Upper lobe of left lung (tissue), 6 donors: ENCODE results near the gene DPP10. TPM values are rescaled to one million over a fixed set of nuclear protein-coding genes. Genes with fewer than 3 reads are reported as not detected.

Experiments
- ATAC-seq, 2 donors: fragments of 200-7000 bp; cut with Tn5 transposase; one replicate each; pipeline ENCODE4 v1.9.1; 2022; ENCODE audit warnings: mild to moderate bottlenecking in 2 of 2, moderate library complexity in 2 of 2; ENCODE audit not compliant: low FRiP score in 2 of 2
- DNase-seq, 2 donors: peaks; one replicate each; pipeline ENCODE4 v3.0.0-alpha.2; 2019 to 2020
- H3K27ac ChIP-seq, 4 donors: fragments of 200-600 bp; sonication (generic); one replicate each; pipeline ENCODE4 v1.5.1; 2016 to 2019
- H3K27me3 ChIP-seq, 4 donors: fragments of 200-600 bp; sonication (generic); one replicate each; pipeline ENCODE4 v1.5.1; 2017 to 2019
- H3K36me3 ChIP-seq, 4 donors: fragments of 200-600 bp; sonication (generic); one replicate each; pipeline ENCODE4 v1.5.1; 2016 to 2019
- H3K4me1 ChIP-seq, 4 donors: fragments of 200-600 bp; sonication (generic); one replicate each; pipeline ENCODE4 v1.5.1; 2018 to 2019
- H3K4me3 ChIP-seq, 4 donors: fragments of 200-600 bp; sonication (generic); one replicate each; pipeline ENCODE4 v1.5.1; 2017 to 2019; ENCODE audit warnings: mild to moderate bottlenecking in 2 of 4, moderate library complexity in 1 of 4
- H3K9me3 ChIP-seq, 4 donors: fragments of 200-600 bp; sonication (generic); one replicate each; pipeline ENCODE4 v1.5.1; 2018 to 2019
- EP300 ChIP-seq, 4 donors: sonication (generic); formaldehyde crosslinking; IDR thresholded peaks; one replicate each; pipeline ENCODE4 v1.5.1; 2017; ENCODE audit warnings: antibody characterized with exemption in 4 of 4, control low read depth in 2 of 4
- POLR2A ChIP-seq, 4 donors: fragments of 450-650 bp; IDR thresholded peaks; one replicate each; pipeline ENCODE4 v1.5.1; 2016 to 2017; ENCODE audit warnings: antibody characterized with exemption in 4 of 4, mild to moderate bottlenecking in 2 of 4
- POLR2AphosphoS5 ChIP-seq, 2 donors: sonication (generic); formaldehyde crosslinking; IDR thresholded peaks; one replicate each; pipeline ENCODE4 v1.5.1; 2017; ENCODE audit warnings: antibody characterized with exemption in 2 of 2
- WGBS, 2 donors: methylation state at CpG; one replicate each; pipeline ENCODE4 v1.1.5; 2017 to 2018; 5-methylcytosine and 5-hydroxymethylcytosine counted together
- total RNA-seq, 6 donors: library from RNA; depleted of rRNA in 4 of 6; stranded (reverse); fragments of >200 nt in 4 of 6; gene quantifications; one replicate each; pipeline versions ENCODE4 v1.1.0 to v1.2.1, GENCODE V29; 2016 to 2021
- TF ChIP-seq, protein P1 (sequence below), 6 experiments: fragments of 450-650 bp in 4 of 6; fragments of 200-600 bp in 2 of 6; sonication (generic) in 2 of 6; IDR thresholded peaks; one replicate each; pipeline ENCODE4 v1.5.1; 2016 to 2019; ENCODE audit warnings: antibody characterized with exemption in 6 of 6
- donor health status: DM: no; HTN: no; CAD: no; lungs with moderate emphysema.
- donor health status: DM: no; HTN: yes; CAD: no; lungs with severe emphysema.

DPP10 gene
- total RNA-seq, 6 donors from 2014 or later = 0.46 to 1.7 (median 0.77) TPM; not detected in 2

DNA sequence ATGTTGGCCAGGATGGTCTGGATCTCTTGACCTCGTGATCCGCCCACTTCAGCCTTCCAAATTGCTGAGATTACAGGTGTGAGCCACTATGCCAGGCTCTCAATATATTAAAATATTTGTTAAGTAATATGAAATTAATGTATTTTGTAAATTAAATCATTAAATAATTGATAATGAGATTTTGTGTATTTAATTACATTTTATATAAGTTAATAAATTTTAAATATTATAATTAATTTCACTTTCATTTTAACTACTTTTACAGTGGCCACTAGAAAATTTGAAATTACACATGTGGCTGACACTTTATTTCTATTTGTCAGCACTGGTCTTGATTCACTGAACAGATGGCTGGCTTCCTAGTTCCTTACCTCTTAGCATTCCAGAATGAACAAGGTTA, 102.6 kb downstream of the DPP10 start:
- no peaks in the 10 kb centered on the region for H3K27me3 ChIP-seq
- no peak for TF ChIP-seq POLR2AphosphoS5 (IDR thresholded peaks at IDR 0.05)
- no peak for TF ChIP-seq POLR2A (IDR thresholded peaks at IDR 0.05)
- TF ChIP-seq, protein P1, sequence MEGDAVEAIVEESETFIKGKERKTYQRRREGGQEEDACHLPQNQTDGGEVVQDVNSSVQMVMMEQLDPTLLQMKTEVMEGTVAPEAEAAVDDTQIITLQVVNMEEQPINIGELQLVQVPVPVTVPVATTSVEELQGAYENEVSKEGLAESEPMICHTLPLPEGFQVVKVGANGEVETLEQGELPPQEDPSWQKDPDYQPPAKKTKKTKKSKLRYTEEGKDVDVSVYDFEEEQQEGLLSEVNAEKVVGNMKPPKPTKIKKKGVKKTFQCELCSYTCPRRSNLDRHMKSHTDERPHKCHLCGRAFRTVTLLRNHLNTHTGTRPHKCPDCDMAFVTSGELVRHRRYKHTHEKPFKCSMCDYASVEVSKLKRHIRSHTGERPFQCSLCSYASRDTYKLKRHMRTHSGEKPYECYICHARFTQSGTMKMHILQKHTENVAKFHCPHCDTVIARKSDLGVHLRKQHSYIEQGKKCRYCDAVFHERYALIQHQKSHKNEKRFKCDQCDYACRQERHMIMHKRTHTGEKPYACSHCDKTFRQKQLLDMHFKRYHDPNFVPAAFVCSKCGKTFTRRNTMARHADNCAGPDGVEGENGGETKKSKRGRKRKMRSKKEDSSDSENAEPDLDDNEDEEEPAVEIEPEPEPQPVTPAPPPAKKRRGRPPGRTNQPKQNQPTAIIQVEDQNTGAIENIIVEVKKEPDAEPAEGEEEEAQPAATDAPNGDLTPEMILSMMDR (IDR thresholded peaks at IDR 0.05) = no peak
- TF ChIP-seq EP300 (IDR thresholded peaks at IDR 0.05) = no peak
- H3K4me1 ChIP-seq = peaks cover 0 to 10% (median 2%) of the 10 kb centered on the region in 4 donors
- H3K9me3 ChIP-seq = no peaks in the 10 kb centered on the region
- H3K27ac ChIP-seq = no peak overlapping the region
- H3K4me3 ChIP-seq = no peak overlapping the region
- 90 to 97% methylated on average over 2 of the region's 2 CpGs for WGBS, 2 donors
- H3K36me3 ChIP-seq = no peaks in the 10 kb centered on the region
- ATAC-seq = no peak
- no peak for DNase-seq

DNA sequence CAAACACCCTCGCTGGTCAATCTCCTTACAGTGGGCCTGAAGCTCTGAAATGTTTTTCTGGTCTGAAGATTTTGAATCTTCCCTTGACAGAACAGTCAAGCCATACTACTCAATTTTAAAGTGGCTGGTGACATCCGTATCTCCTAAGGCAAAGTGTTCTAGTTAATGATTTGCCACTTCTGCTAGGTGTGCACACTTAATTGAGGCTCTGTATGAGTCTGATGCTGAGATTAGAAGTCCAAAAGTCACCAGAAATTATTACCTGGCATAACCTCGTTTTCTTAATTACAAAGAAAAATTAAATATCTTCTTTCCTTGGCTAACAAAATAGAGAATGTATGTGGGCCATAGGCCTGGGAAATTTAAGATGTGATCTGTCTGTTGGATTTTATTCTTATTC, 104.1 kb downstream of the DPP10 start:
- no peak for TF ChIP-seq POLR2AphosphoS5 (IDR thresholded peaks at IDR 0.05)
- TF ChIP-seq, protein P1 (IDR thresholded peaks at IDR 0.05) = no peak
- no peak for TF ChIP-seq POLR2A (IDR thresholded peaks at IDR 0.05)
- no peak for TF ChIP-seq EP300 (IDR thresholded peaks at IDR 0.05)
- Histone ChIP-seq H3K27me3 (no peaks in the 10 kb centered on the region), H3K27ac (no peak overlapping the region), H3K4me1 (peaks cover 0 to 10% (median 2%) of the 10 kb centered on the region in 4 donors), H3K9me3 (no peaks in the 10 kb centered on the region), H3K36me3 (no peaks in the 10 kb centered on the region), H3K4me3 (no peak overlapping the region)
- DNase-seq (no peak), ATAC-seq (no peak)
- WGBS, 2 donors = 59% methylated on average over 3 of the region's 3 CpGs

GRCh38 chr2:114548151-114548550, 105.7 kb downstream of the DPP10 start:
- no peaks in the 10 kb centered on the region for H3K27me3 ChIP-seq
- no peaks in the 10 kb centered on the region for H3K36me3 ChIP-seq
- H3K27ac ChIP-seq = no peak overlapping the region
- TF ChIP-seq POLR2AphosphoS5 (IDR thresholded peaks at IDR 0.05) (no peak), EP300 (IDR thresholded peaks at IDR 0.05) (no peak), POLR2A (IDR thresholded peaks at IDR 0.05) (no peak)
- TF ChIP-seq, protein P1 (IDR thresholded peaks at IDR 0.05) = no peak
- WGBS, 2 donors = 80 to 84% methylated on average over 6 of the region's 6 CpGs
- no peak for ATAC-seq
- no peak for DNase-seq
- no peak overlapping the region for H3K4me3 ChIP-seq
- peaks cover 0 to 7% (median under 1%) of the 10 kb centered on the region in 4 donors for H3K4me1 ChIP-seq
- H3K9me3 ChIP-seq = no peaks in the 10 kb centered on the region

GRCh38 chr2:114550364-114550763, 107.9 kb downstream of the DPP10 start:
- Histone ChIP-seq H3K9me3 (no peaks in the 10 kb centered on the region), H3K27ac (no peak overlapping the region), H3K4me1 (no peaks in the 10 kb centered on the region), H3K27me3 (no peaks in the 10 kb centered on the region), H3K4me3 (no peak overlapping the region), H3K36me3 (no peaks in the 10 kb centered on the region)
- ATAC-seq = no peak
- no peak for TF ChIP-seq EP300 (IDR thresholded peaks at IDR 0.05)
- TF ChIP-seq, protein P1 (IDR thresholded peaks at IDR 0.05) = no peak
- no peak for TF ChIP-seq POLR2A (IDR thresholded peaks at IDR 0.05)
- no peak for TF ChIP-seq POLR2AphosphoS5 (IDR thresholded peaks at IDR 0.05)
- no peak for DNase-seq
- 75 to 83% methylated on average over 1 to 2 of the region's 2 CpGs for WGBS, 2 donors
